ENCODE results near the gene MRPL40.

Gene MRPL40

GRCh38 chr22:19483481-19484244 lies 51.3 kb downstream of the MRPL40 start:
- Histone ChIP-seq H4K20me1 (ENCODE audit: insufficient read depth, low read length) (no peaks in the 10 kb centered on the region), H3K27me3 (replicated peaks; ENCODE audit: insufficient read depth, low read length) (no peaks in the 10 kb centered on the region), H3F3A (ENCODE audit: insufficient read depth, low read length) (no peaks in the 10 kb centered on the region), H3K4me3 (ENCODE audit: low read length) (no peak overlapping the region), H3K4me1 (ENCODE audit: low read length) (peaks cover 8% of the 10 kb centered on the region; the same call in 1 of the 2 replicates), H3K27ac (ENCODE audit: low read length) (no peak overlapping the region), H3K36me3 (replicated peaks; ENCODE audit: insufficient read depth, low read length) (peaks cover 2% of the 10 kb centered on the region; the same call in 1 of the 2 replicates), H3K79me2 (ENCODE audit: low read length) (peaks cover 23% of the 10 kb centered on the region), H3K9ac (ENCODE audit: low read length) (no peak overlapping the region), H3K9me2 (replicated peaks; ENCODE audit: insufficient read depth, low read length) (no peaks in the 10 kb centered on the region), H3K4me2 (ENCODE audit: low read depth, low read length) (no peak overlapping the region), H3K9me3 (replicated peaks; ENCODE audit: insufficient read depth, low read length) (no peaks in the 10 kb centered on the region), H2AFZ (ENCODE audit: low read length) (no peak overlapping the region)
- no peak for DNase-seq
- no peak for TF ChIP-seq EZH2phosphoT487 (IDR thresholded peaks at IDR 0.05; ENCODE audit: low read length)
- no peak for TF ChIP-seq EZH2 (optimal IDR thresholded peaks at IDR 0.05; ENCODE audit: low read depth, low read length)
- no peak for TF ChIP-seq CTCF (IDR thresholded peaks at IDR 0.05; ENCODE audit: low read length)

Measured in MM.1S (cell line).